ENCODE results near the gene FBXL2. TPM values are rescaled to one million over a fixed set of nuclear protein-coding genes. Genes with fewer than 3 reads are reported as not detected.

The FBXL2 gene
- polyA plus RNA-seq, 4 donors, result 2.8 to 15.1 TPM; not detected in 2

DNA sequence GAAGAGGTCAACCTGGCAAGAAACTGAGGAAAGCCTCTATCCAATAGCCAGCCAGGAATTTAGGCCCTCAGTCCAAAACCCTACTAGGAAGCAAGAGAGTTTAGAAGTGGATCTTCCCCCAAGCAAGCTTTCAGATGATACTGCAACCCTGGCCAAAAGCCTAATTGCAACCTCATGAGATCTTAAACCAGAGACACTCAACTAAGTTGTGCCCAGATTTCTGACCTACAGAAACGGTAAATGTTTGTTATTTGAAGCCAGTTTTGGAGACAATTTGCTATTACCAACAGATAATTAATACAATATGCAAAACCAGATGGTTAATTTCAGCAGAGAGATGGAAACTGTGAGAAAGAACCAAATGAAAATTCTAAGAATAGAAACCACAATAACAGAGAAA lies 37.0 kb upstream of the FBXL2 start:
- Histone ChIP-seq H3K4me3 (ENCODE audit: low read depth in 1 of 3, low read length in 3 of 3) (no peak overlapping the region), H3K9me3 (ENCODE audit: control insufficient read depth in 2 of 2, insufficient read depth in 1 of 2, low read depth in 1 of 2, low read length in 1 of 2) (peaks cover 0 to 6% of the 10 kb centered on the region in 2 donors), H3K4me1 (ENCODE audit: control insufficient read depth in 3 of 3, insufficient read depth in 2 of 3, low read depth in 1 of 3, low read length in 2 of 3) (no peaks in the 10 kb centered on the region), H3K27ac (ENCODE audit: low read depth in 1 of 3, low read length in 2 of 3) (no peak overlapping the region), H3K27me3 (ENCODE audit: control insufficient read depth in 3 of 3, insufficient read depth in 3 of 3, low read length in 3 of 3) (peaks cover 0 to 3% (median 0%) of the 10 kb centered on the region in 3 donors), H3K36me3 (ENCODE audit: control insufficient read depth in 3 of 3, insufficient read depth in 2 of 3, low read depth in 1 of 3, low read length in 3 of 3) (no peaks in the 10 kb centered on the region)
- DNase-seq (no peak), FAIRE-seq (no peak)
- WGBS, 3 donors, result 55 to 92% (median 68%) methylated on average over 1 of the region's 1 CpG

DNA sequence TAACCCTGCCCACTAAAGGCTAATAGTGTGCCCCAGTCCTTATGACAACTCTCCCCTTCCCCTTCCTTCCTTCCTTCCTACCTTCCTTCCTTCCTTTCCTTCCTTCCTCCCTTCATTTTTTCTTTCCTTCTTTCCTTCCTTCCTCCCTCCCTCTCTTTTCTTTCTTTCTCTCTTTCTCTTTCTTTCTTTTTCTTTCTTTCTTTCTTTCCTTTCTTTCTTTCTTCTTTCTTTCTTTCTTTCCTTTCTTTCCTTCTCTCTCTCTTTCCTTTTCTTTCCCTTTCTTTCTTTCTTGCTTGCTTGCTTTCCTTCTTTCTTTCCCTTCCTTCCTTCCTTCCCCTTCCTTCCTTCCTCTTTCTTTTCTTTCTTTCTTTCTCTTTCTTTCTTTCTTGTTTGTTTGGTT lies 30.5 kb upstream of the FBXL2 start:
- Histone ChIP-seq H3K36me3 (ENCODE audit: control insufficient read depth in 3 of 3, insufficient read depth in 2 of 3, low read depth in 1 of 3, low read length in 3 of 3) (no peaks in the 10 kb centered on the region), H3K4me1 (ENCODE audit: control insufficient read depth in 3 of 3, insufficient read depth in 2 of 3, low read depth in 1 of 3, low read length in 2 of 3) (no peaks in the 10 kb centered on the region), H3K27me3 (ENCODE audit: control insufficient read depth in 3 of 3, insufficient read depth in 3 of 3, low read length in 3 of 3) (peaks cover 0 to 3% (median 0%) of the 10 kb centered on the region in 3 donors), H3K27ac (ENCODE audit: low read depth in 1 of 3, low read length in 2 of 3) (no peak overlapping the region), H3K9me3 (ENCODE audit: control insufficient read depth in 2 of 2, insufficient read depth in 1 of 2, low read depth in 1 of 2, low read length in 1 of 2) (peaks cover 0 to 3% of the 10 kb centered on the region in 2 donors), H3K4me3 (ENCODE audit: low read depth in 1 of 3, low read length in 3 of 3) (no peak overlapping the region)
- FAIRE-seq, result no peak
- no peak for DNase-seq

DNA sequence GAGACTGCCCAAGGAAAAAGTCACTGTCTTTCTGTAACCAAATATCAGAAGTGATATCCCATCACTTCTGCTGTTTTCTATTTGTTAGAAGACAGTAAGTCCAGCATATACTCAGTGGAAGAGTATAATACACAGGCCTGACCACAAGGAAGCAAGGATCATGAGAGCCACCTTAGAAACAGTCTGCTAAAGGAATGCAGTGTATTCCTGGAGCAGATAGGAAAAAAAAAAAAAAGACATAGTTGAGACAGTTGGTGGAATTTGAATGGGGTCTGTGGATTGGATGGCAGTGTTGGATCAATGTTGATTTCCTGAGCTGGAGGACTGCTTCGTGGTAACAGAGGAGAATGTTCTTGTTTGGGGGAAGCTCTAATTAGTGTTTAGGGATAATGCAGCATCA lies 26.5 kb upstream of the FBXL2 start:
- no peaks in the 10 kb centered on the region for H3K4me1 ChIP-seq (ENCODE audit: control insufficient read depth in 3 of 3, insufficient read depth in 2 of 3, low read depth in 1 of 3, low read length in 2 of 3)
- 40 to 66% (median 41%) methylated on average over 1 of the region's 1 CpG for WGBS, 3 donors
- no peak overlapping the region for H3K27ac ChIP-seq (ENCODE audit: low read depth in 1 of 3, low read length in 2 of 3)
- no peaks in the 10 kb centered on the region for H3K27me3 ChIP-seq (ENCODE audit: control insufficient read depth in 3 of 3, insufficient read depth in 3 of 3, low read length in 3 of 3)
- DNase-seq (no peak), FAIRE-seq (no peak)
- H3K4me3 ChIP-seq (ENCODE audit: low read depth in 1 of 3, low read length in 3 of 3), result no peak overlapping the region
- no peaks in the 10 kb centered on the region for H3K36me3 ChIP-seq (ENCODE audit: control insufficient read depth in 3 of 3, insufficient read depth in 2 of 3, low read depth in 1 of 3, low read length in 3 of 3)
- H3K9me3 ChIP-seq (ENCODE audit: control insufficient read depth in 2 of 2, insufficient read depth in 1 of 2, low read depth in 1 of 2, low read length in 1 of 2), result no peaks in the 10 kb centered on the region

- Histone ChIP-seq H3K27me3 (ENCODE audit: control insufficient read depth in 3 of 3, insufficient read depth in 3 of 3, low read length in 3 of 3) (no peaks in the 10 kb centered on the region), H3K9me3 (ENCODE audit: control insufficient read depth in 2 of 2, insufficient read depth in 1 of 2, low read depth in 1 of 2, low read length in 1 of 2) (no peaks in the 10 kb centered on the region), H3K27ac (ENCODE audit: low read depth in 1 of 3, low read length in 2 of 3) (no peak overlapping the region), H3K36me3 (ENCODE audit: control insufficient read depth in 3 of 3, insufficient read depth in 2 of 3, low read depth in 1 of 3, low read length in 3 of 3) (no peaks in the 10 kb centered on the region), H3K4me3 (ENCODE audit: low read depth in 1 of 3, low read length in 3 of 3) (no peak overlapping the region), H3K4me1 (ENCODE audit: control insufficient read depth in 3 of 3, insufficient read depth in 2 of 3, low read depth in 1 of 3, low read length in 2 of 3) (no peaks in the 10 kb centered on the region)
- WGBS, 3 donors, result 62 to 82% (median 76%) methylated on average over 2 of the region's 2 CpGs
- DNase-seq, result no peak
- FAIRE-seq, result no peak
Observed at GRCh38 chr3:33256249-33256648, 21.0 kb upstream of the FBXL2 start.

DNA sequence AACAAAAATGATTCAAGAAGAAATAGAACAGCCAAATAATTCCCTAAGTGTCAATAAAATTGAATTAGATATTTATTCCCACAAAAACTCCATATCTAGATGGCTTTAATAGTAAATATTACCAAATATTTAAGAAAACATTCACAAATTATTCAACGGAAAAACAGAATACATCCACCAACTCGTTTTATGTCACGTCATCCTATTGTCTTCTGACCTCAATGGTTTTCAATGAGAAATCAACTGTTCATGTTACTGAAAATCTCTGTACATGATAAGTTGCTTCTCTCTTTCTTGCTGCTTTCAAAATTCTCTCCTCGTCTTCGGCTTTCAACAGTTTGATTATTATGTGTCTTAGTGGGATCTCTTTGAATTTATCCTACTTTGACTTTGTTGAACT lies 17.1 kb upstream of the FBXL2 start:
- DNase-seq (no peak), FAIRE-seq (no peak)
- Histone ChIP-seq H3K27me3 (ENCODE audit: control insufficient read depth in 3 of 3, insufficient read depth in 3 of 3, low read length in 3 of 3) (no peaks in the 10 kb centered on the region), H3K9me3 (ENCODE audit: control insufficient read depth in 2 of 2, insufficient read depth in 1 of 2, low read depth in 1 of 2, low read length in 1 of 2) (no peaks in the 10 kb centered on the region), H3K4me1 (ENCODE audit: control insufficient read depth in 3 of 3, insufficient read depth in 2 of 3, low read depth in 1 of 3, low read length in 2 of 3) (no peaks in the 10 kb centered on the region), H3K4me3 (ENCODE audit: low read depth in 1 of 3, low read length in 3 of 3) (no peak overlapping the region), H3K36me3 (ENCODE audit: control insufficient read depth in 3 of 3, insufficient read depth in 2 of 3, low read depth in 1 of 3, low read length in 3 of 3) (no peaks in the 10 kb centered on the region), H3K27ac (ENCODE audit: low read depth in 1 of 3, low read length in 2 of 3) (no peak overlapping the region)
- WGBS, 3 donors, result 89 to 94% (median 92%) methylated on average over 5 of the region's 5 CpGs

DNA sequence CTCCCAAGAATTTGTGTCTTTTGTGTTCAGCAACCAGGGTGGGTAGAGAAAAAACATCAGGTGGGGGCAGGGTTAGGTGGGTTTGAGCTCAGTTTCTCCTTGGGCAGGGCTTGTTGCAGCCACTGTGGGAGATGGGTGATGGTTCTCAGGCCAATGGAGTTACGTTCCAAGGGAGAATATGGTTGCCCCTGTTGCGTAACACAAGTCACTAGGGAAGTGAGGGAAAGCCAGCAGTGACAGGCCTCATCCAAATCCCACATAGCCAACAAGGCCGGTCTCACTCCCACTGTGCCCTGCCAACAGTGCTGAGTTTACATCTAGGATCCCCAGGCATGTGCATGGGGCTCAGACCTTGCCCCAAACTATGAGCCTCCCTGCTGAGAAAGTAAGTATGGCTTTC lies 7.9 kb upstream of the FBXL2 start:
- no peak for FAIRE-seq
- H3K27me3 ChIP-seq (ENCODE audit: control insufficient read depth in 3 of 3, insufficient read depth in 3 of 3, low read length in 3 of 3), result no peaks in the 10 kb centered on the region
- peaks cover 0 to 22% of the 10 kb centered on the region in 2 donors for H3K9me3 ChIP-seq (ENCODE audit: control insufficient read depth in 2 of 2, insufficient read depth in 1 of 2, low read depth in 1 of 2, low read length in 1 of 2)
- H3K27ac ChIP-seq (ENCODE audit: low read depth in 1 of 3, low read length in 2 of 3), result no peak overlapping the region
- WGBS, 3 donors, result 89 to 97% (median 92%) methylated on average over 3 of the region's 3 CpGs
- no peaks in the 10 kb centered on the region for H3K36me3 ChIP-seq (ENCODE audit: control insufficient read depth in 3 of 3, insufficient read depth in 2 of 3, low read depth in 1 of 3, low read length in 3 of 3)
- no peak overlapping the region for H3K4me3 ChIP-seq (ENCODE audit: low read depth in 1 of 3, low read length in 3 of 3)
- no peaks in the 10 kb centered on the region for H3K4me1 ChIP-seq (ENCODE audit: control insufficient read depth in 3 of 3, insufficient read depth in 2 of 3, low read depth in 1 of 3, low read length in 2 of 3)
- no peak for DNase-seq

DNA sequence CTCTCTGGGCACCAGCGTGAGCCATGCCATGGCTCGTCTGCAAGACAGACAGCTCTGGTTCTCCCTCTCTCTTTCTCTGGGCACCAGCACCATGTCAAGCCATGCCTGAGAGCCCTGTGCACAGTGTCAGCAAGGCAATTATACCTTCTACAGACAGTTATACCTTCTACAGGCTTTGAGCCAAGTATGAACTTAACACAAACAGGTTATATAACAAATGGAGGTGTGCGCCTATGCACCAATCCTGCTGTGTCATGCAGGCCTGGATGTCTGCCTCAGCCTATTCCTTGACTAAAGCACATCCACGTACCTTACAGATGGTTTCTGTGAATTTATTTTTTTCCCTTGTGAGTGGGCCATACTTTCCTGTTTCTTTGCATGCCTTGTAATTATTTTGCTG lies 5.9 kb upstream of the FBXL2 start:
- no peak overlapping the region for H3K27ac ChIP-seq (ENCODE audit: low read depth in 1 of 3, low read length in 2 of 3)
- 83 to 92% (median 86%) methylated on average over 4 of the region's 4 CpGs for WGBS, 3 donors
- FAIRE-seq, result no peak

GRCh38 chr3:33273628-33274027 lies 3.6 kb upstream of the FBXL2 start:
- Histone ChIP-seq H3K4me1 (ENCODE audit: control insufficient read depth in 3 of 3, insufficient read depth in 2 of 3, low read depth in 1 of 3, low read length in 2 of 3) (peaks cover 0 to 2% (median 0%) of the 10 kb centered on the region in 3 donors), H3K27ac (ENCODE audit: low read depth in 1 of 3, low read length in 2 of 3) (no peak overlapping the region), H3K9me3 (ENCODE audit: control insufficient read depth in 2 of 2, insufficient read depth in 1 of 2, low read depth in 1 of 2, low read length in 1 of 2) (peaks cover 0 to 14% of the 10 kb centered on the region in 2 donors), H3K27me3 (ENCODE audit: control insufficient read depth in 3 of 3, insufficient read depth in 3 of 3, low read length in 3 of 3) (peaks cover 0 to 4% (median 0%) of the 10 kb centered on the region in 3 donors), H3K4me3 (ENCODE audit: low read depth in 1 of 3, low read length in 3 of 3) (no peak overlapping the region), H3K36me3 (ENCODE audit: control insufficient read depth in 3 of 3, insufficient read depth in 2 of 3, low read depth in 1 of 3, low read length in 3 of 3) (no peaks in the 10 kb centered on the region)
- no peak for FAIRE-seq
- DNase-seq, result no peak
- WGBS, 3 donors, result 81 to 90% (median 87%) methylated on average over 3 of the region's 3 CpGs

More for the DNA sequence above, 5.9 kb upstream of the FBXL2 start:
- peaks cover 0 to 22% of the 10 kb centered on the region in 2 donors for H3K9me3 ChIP-seq (ENCODE audit: control insufficient read depth in 2 of 2, insufficient read depth in 1 of 2, low read depth in 1 of 2, low read length in 1 of 2)
- no peaks in the 10 kb centered on the region for H3K36me3 ChIP-seq (ENCODE audit: control insufficient read depth in 3 of 3, insufficient read depth in 2 of 3, low read depth in 1 of 3, low read length in 3 of 3)
- H3K4me1 ChIP-seq (ENCODE audit: control insufficient read depth in 3 of 3, insufficient read depth in 2 of 3, low read depth in 1 of 3, low read length in 2 of 3), result no peaks in the 10 kb centered on the region
- peaks cover 0 to 2% (median 0%) of the 10 kb centered on the region in 3 donors for H3K27me3 ChIP-seq (ENCODE audit: control insufficient read depth in 3 of 3, insufficient read depth in 3 of 3, low read length in 3 of 3)
- no peak overlapping the region for H3K4me3 ChIP-seq (ENCODE audit: low read depth in 1 of 3, low read length in 3 of 3)
- DNase-seq, result no peak

DNA sequence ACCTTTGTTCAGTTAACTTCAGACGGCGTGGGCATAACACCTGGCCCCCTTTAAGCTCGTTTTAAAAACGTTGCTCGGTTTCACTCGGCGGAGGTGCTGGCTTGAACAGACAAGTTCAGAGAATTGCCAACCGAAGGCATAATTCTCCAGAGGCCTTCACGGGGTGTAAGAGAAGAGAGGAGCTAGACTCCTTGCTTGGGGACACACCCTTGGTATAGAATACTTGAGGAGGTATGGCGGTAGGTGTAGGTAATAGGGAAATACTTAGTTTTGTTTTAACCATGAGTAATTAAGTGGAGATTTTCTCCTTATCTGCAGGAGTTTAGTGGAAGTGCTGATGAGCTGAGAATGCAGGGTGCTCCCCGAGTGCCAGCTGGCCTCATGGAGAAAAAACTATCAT lies 921 bp downstream of the FBXL2 start:
- FAIRE-seq (no peak), DNase-seq (peak; percentile 30 to 70)
- Histone ChIP-seq H3K4me1 (ENCODE audit: control insufficient read depth in 3 of 3, insufficient read depth in 2 of 3, low read depth in 1 of 3, low read length in 2 of 3) (peaks cover 0 to 2% (median 0%) of the 10 kb centered on the region in 3 donors), H3K4me3 (ENCODE audit: low read depth in 1 of 3, low read length in 3 of 3) (peak overlapping the region in 2 of 3 donors; percentile 36 to 53), H3K27me3 (ENCODE audit: control insufficient read depth in 3 of 3, insufficient read depth in 3 of 3, low read length in 3 of 3) (peaks cover 0 to 4% (median 0%) of the 10 kb centered on the region in 3 donors), H3K36me3 (ENCODE audit: control insufficient read depth in 3 of 3, insufficient read depth in 2 of 3, low read depth in 1 of 3, low read length in 3 of 3) (no peaks in the 10 kb centered on the region), H3K9me3 (ENCODE audit: control insufficient read depth in 2 of 2, insufficient read depth in 1 of 2, low read depth in 1 of 2, low read length in 1 of 2) (no peaks in the 10 kb centered on the region), H3K27ac (ENCODE audit: low read depth in 1 of 3, low read length in 2 of 3) (peak overlapping the region in 1 of 3 donors; percentile 86)
- 4 to 25% (median 18%) methylated on average over 11 of the region's 11 CpGs for WGBS, 3 donors

All from small intestine (tissue), 7 donors.